Neural cell (in vitro differentiated cells): ENCODE results near the gene EVC. TPM values are rescaled to one million over a fixed set of nuclear protein-coding genes. Genes with fewer than 3 reads are reported as not detected.

Experiments used
- H2AFZ ChIP-seq: fragments of 200-600, 300-800 bp; sonication (generic), shearing (Covaris generic); 2 replicates; pipeline ENCODE4 v1.6.0; 2014; ENCODE audit warnings: low read depth, mild to moderate bottlenecking, antibody characterized with exemption, low read length, moderate library complexity
- H3F3A ChIP-seq: fragments of 200-600 bp; shearing (Covaris generic); 2 replicates; pipeline ENCODE4 v1.6.1; 2016; ENCODE audit warnings: mild to moderate bottlenecking, moderate library complexity, mixed read lengths, antibody characterized with exemption, low read length; ENCODE audit not compliant: insufficient read depth, poor library complexity, severe bottlenecking
- H3K27ac ChIP-seq: fragments of 200-600, 300-800 bp; sonication (generic), shearing (Covaris generic); 2 replicates; pipeline ENCODE4 v1.5.1; 2014; ENCODE audit warnings: mild to moderate bottlenecking, low read length, moderate library complexity
- H3K27me3 ChIP-seq: fragments of 300-800, 200-600 bp; sonication (generic), shearing (Covaris generic); 2 replicates; pipeline ENCODE4 v1.6.0; 2014; ENCODE audit warnings: mild to moderate bottlenecking, low read depth, low read length, moderate library complexity; ENCODE audit not compliant: insufficient read depth
- H3K36me3 ChIP-seq: fragments of 300-800, 200-600 bp; sonication (generic), shearing (Covaris generic); 2 replicates; pipeline ENCODE4 v1.5.1; 2014; ENCODE audit warnings: mild to moderate bottlenecking, antibody characterized with exemption, low read length, moderate library complexity; ENCODE audit not compliant: insufficient read depth
- H3K4me2 ChIP-seq: fragments of 300-800, 200-600 bp; sonication (generic), shearing (Covaris generic); 2 replicates; pipeline ENCODE4 v1.6.0; 2014; ENCODE audit warnings: mild to moderate bottlenecking, low read length
- H3K4me3 ChIP-seq: fragments of 300-800, 200-600 bp; sonication (generic), shearing (Covaris generic); 2 replicates; pipeline ENCODE4 v1.5.1; 2014; ENCODE audit warnings: mild to moderate bottlenecking, low read length, moderate library complexity
- H3K79me2 ChIP-seq: fragments of 200-600 bp; shearing (Covaris generic); replicated peaks from 2 replicates; pipeline ENCODE4 v1.6.0; 2014; ENCODE audit warnings: mild to moderate bottlenecking, low read length, moderate library complexity; ENCODE audit not compliant: insufficient read depth
- H3K9ac ChIP-seq: fragments of 300-800, 200-600 bp; sonication (generic), shearing (Covaris generic); 2 replicates; pipeline ENCODE4 v1.6.1; 2016; ENCODE audit warnings: mild to moderate bottlenecking, low read length, mixed read lengths
- H3K9me2 ChIP-seq: fragments of 200-600 bp; shearing (Covaris generic); 2 replicates; pipeline ENCODE4 v1.6.1; 2016; ENCODE audit warnings: mild to moderate bottlenecking, low read length, mixed read lengths; ENCODE audit not compliant: insufficient read depth
- H3K9me3 ChIP-seq: fragments of 200-600, 300-800 bp; sonication (generic), shearing (Covaris generic); 2 replicates; pipeline ENCODE4 v1.6.1; 2016; ENCODE audit warnings: mild to moderate bottlenecking, mixed run types, low read length, moderate library complexity, mixed read lengths
- H4K20me1 ChIP-seq: fragments of 200-600 bp; shearing (Covaris generic); 2 replicates; pipeline ENCODE4 v1.6.1; 2016; ENCODE audit warnings: mild to moderate bottlenecking, mixed run types; ENCODE audit not compliant: insufficient read depth
- EP300 ChIP-seq: fragments of 450-650 bp; conservative IDR thresholded peaks from 2 replicates; pipeline ENCODE4 v1.6.1; 2014; ENCODE audit warnings: antibody characterized with exemption, mild to moderate bottlenecking, moderate library complexity; ENCODE audit not compliant: poor library complexity, severe bottlenecking
- EZH2 ChIP-seq: fragments of 200-600, 300-800 bp; shearing (Covaris generic), sonication (generic); IDR thresholded peaks from 2 replicates; pipeline ENCODE4 v1.6.1; 2014; ENCODE audit warnings: antibody characterized with exemption, low read length, borderline replicate concordance, mild to moderate bottlenecking; ENCODE audit not compliant: insufficient read depth, poor library complexity, severe bottlenecking
- MXI1 ChIP-seq: fragments of 450-650 bp; conservative IDR thresholded peaks from 2 replicates; pipeline ENCODE4 v1.6.1; 2014; ENCODE audit warnings: antibody characterized with exemption, mild to moderate bottlenecking; ENCODE audit not compliant: poor library complexity, severe bottlenecking
- POLR2AphosphoS5 ChIP-seq: IDR thresholded peaks from 2 replicates; pipeline ENCODE4 v1.6.1; 2012
- RAD21 ChIP-seq: fragments of 450-650 bp; conservative IDR thresholded peaks from 2 replicates; pipeline ENCODE4 v1.6.1; 2014; ENCODE audit warnings: antibody characterized with exemption, mild to moderate bottlenecking, moderate library complexity
- SMC3 ChIP-seq: fragments of 450-650 bp; conservative IDR thresholded peaks from 2 replicates; pipeline ENCODE4 v1.6.1; 2014; ENCODE audit warnings: antibody characterized with exemption, mild to moderate bottlenecking, moderate library complexity; ENCODE audit not compliant: poor library complexity
- TAF1 ChIP-seq: IDR thresholded peaks from 2 replicates; pipeline ENCODE4 v1.6.1; 2012; ENCODE audit warnings: low read depth
- polyA plus RNA-seq: library from polyadenylated mRNA; depleted of rRNA; stranded (reverse); fragments of >200 nt; gene quantifications from 2 replicates; pipeline ENCODE4 v1.2.3, GENCODE V29; 2014
- TF ChIP-seq, protein P1 (sequence below): fragments of 450-650 bp; IDR thresholded peaks from 2 replicates; pipeline ENCODE4 v1.5.1; 2014; ENCODE audit warnings: antibody characterized with exemption, mild to moderate bottlenecking, moderate library complexity; ENCODE audit not compliant: poor library complexity, severe bottlenecking
- TF ChIP-seq, protein P2 (sequence below): IDR thresholded peaks from 2 replicates; pipeline ENCODE4 v1.6.1; 2012; ENCODE audit warnings: borderline replicate concordance

EVC gene
- polyA plus RNA-seq, 1 donor from 2014 or later = 0.48 TPM

DNA sequence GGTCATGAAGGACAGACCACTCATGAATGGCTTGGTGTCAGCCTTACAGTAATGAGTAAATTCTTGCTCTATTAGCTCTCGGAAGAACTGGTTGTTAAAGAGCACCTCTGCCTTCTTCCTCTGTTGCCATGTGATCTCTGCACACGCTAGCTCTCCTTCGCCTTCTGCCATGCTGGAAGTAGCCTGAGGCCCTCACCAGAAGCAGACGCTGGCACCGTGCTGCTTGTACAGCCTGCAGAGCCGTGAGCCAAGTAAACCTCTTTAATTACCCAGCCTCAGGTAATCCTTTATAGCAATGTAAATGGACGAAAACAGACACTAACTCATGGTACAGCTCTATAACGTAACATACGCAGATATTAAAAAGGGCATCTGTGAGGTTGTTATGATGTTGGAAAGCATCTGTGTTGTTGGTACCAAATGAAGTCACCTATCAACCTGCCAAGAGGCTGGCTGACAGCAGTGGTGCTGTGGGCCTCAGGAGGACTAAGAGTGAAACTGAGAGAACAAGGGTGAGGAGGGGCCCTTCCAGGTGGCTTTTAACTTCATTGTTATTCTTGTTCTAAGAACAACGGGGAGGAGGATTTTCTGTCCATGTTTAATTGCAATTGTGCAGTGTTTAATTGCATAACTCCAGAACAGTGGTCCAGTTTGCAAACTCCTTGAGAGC is 112.7 kb downstream of the EVC start:
- no peak overlapping the region for H3K9ac ChIP-seq
- no peaks in the 10 kb centered on the region for H4K20me1 ChIP-seq
- TF ChIP-seq SMC3 (no peak), MXI1 (no peak), TAF1 (no peak), EP300 (no peak), POLR2AphosphoS5 (no peak), EZH2 (no peak), RAD21 (no peak)
- TF ChIP-seq, protein P1, sequence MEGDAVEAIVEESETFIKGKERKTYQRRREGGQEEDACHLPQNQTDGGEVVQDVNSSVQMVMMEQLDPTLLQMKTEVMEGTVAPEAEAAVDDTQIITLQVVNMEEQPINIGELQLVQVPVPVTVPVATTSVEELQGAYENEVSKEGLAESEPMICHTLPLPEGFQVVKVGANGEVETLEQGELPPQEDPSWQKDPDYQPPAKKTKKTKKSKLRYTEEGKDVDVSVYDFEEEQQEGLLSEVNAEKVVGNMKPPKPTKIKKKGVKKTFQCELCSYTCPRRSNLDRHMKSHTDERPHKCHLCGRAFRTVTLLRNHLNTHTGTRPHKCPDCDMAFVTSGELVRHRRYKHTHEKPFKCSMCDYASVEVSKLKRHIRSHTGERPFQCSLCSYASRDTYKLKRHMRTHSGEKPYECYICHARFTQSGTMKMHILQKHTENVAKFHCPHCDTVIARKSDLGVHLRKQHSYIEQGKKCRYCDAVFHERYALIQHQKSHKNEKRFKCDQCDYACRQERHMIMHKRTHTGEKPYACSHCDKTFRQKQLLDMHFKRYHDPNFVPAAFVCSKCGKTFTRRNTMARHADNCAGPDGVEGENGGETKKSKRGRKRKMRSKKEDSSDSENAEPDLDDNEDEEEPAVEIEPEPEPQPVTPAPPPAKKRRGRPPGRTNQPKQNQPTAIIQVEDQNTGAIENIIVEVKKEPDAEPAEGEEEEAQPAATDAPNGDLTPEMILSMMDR = no peak
- TF ChIP-seq, protein P2, sequence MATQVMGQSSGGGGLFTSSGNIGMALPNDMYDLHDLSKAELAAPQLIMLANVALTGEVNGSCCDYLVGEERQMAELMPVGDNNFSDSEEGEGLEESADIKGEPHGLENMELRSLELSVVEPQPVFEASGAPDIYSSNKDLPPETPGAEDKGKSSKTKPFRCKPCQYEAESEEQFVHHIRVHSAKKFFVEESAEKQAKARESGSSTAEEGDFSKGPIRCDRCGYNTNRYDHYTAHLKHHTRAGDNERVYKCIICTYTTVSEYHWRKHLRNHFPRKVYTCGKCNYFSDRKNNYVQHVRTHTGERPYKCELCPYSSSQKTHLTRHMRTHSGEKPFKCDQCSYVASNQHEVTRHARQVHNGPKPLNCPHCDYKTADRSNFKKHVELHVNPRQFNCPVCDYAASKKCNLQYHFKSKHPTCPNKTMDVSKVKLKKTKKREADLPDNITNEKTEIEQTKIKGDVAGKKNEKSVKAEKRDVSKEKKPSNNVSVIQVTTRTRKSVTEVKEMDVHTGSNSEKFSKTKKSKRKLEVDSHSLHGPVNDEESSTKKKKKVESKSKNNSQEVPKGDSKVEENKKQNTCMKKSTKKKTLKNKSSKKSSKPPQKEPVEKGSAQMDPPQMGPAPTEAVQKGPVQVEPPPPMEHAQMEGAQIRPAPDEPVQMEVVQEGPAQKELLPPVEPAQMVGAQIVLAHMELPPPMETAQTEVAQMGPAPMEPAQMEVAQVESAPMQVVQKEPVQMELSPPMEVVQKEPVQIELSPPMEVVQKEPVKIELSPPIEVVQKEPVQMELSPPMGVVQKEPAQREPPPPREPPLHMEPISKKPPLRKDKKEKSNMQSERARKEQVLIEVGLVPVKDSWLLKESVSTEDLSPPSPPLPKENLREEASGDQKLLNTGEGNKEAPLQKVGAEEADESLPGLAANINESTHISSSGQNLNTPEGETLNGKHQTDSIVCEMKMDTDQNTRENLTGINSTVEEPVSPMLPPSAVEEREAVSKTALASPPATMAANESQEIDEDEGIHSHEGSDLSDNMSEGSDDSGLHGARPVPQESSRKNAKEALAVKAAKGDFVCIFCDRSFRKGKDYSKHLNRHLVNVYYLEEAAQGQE = no peak
- H2AFZ ChIP-seq = no peak overlapping the region
- H3K27ac ChIP-seq = no peak overlapping the region
- no peak overlapping the region for H3K4me3 ChIP-seq
- H3K36me3 ChIP-seq = peaks cover 45% of the 10 kb centered on the region
- no peak overlapping the region for H3K4me2 ChIP-seq
- no peaks in the 10 kb centered on the region for H3K79me2 ChIP-seq
- no peaks in the 10 kb centered on the region for H3K9me2 ChIP-seq
- H3K27me3 ChIP-seq = no peaks in the 10 kb centered on the region
- no peaks in the 10 kb centered on the region for H3K9me3 ChIP-seq
- no peaks in the 10 kb centered on the region for H3F3A ChIP-seq

DNA sequence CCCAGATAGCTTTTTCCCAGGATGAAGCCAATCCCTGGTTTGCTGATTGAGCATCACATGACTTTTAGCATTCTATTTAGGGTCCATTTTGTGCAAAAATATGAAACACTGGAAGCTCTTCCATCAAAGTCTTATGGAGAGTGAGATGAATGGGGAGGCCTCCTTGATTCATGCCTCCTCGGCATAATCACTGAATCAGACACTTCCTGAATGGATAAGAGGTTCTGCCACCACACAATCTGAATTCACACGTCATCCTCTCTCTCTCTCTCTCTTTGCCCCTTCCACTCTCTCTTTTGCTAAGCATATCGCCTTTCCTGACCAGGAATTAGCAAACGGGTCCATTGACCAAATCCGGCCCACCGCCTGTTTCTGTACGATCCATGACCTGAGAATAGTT is 113.2 kb downstream of the EVC start:
- Histone ChIP-seq H3K27me3 (no peaks in the 10 kb centered on the region), H2AFZ (no peak overlapping the region), H3K4me2 (no peak overlapping the region), H3K79me2 (no peaks in the 10 kb centered on the region), H3K4me3 (no peak overlapping the region), H3K9me3 (no peaks in the 10 kb centered on the region), H3K9me2 (no peaks in the 10 kb centered on the region), H3K27ac (no peak overlapping the region), H3F3A (no peaks in the 10 kb centered on the region), H3K9ac (no peak overlapping the region), H3K36me3 (peaks cover 49% of the 10 kb centered on the region), H4K20me1 (no peaks in the 10 kb centered on the region)
- TF ChIP-seq TAF1 (no peak), EZH2 (no peak), POLR2AphosphoS5 (no peak), MXI1 (no peak), EP300 (no peak), SMC3 (no peak), RAD21 (no peak)
- TF ChIP-seq, protein P2 = no peak
- TF ChIP-seq, protein P1 = no peak
